Ishikawa (cell line): ENCODE results near the gene GTPBP2.

ENCODE experiments used
- CEBPB ChIP-seq: IDR thresholded peaks from 2 replicates; pipeline ENCODE4 v1.6.1; 2012
- CREB1 ChIP-seq: IDR thresholded peaks from 2 replicates; pipeline ENCODE4 v1.6.1; 2012; ENCODE audit warnings: low read depth
- EP300 ChIP-seq: IDR thresholded peaks from 2 replicates; pipeline ENCODE4 v1.6.1; 2012; ENCODE audit warnings: borderline replicate concordance
- RAD21 ChIP-seq: IDR thresholded peaks from 2 replicates; pipeline ENCODE4 v1.6.1; 2012; ENCODE audit warnings: low read depth
- TAF1 ChIP-seq: IDR thresholded peaks from 2 replicates; pipeline ENCODE4 v1.6.1; 2012; ENCODE audit warnings: low read depth, mild to moderate bottlenecking
- YY1 ChIP-seq: IDR thresholded peaks from 2 replicates; pipeline ENCODE4 v1.6.1; 2012; ENCODE audit warnings: low read depth
- TF ChIP-seq, protein P1 (sequence below): IDR thresholded peaks from 2 replicates; pipeline ENCODE4 v1.6.1; 2012; ENCODE audit warnings: low read depth, mild to moderate bottlenecking

DNA sequence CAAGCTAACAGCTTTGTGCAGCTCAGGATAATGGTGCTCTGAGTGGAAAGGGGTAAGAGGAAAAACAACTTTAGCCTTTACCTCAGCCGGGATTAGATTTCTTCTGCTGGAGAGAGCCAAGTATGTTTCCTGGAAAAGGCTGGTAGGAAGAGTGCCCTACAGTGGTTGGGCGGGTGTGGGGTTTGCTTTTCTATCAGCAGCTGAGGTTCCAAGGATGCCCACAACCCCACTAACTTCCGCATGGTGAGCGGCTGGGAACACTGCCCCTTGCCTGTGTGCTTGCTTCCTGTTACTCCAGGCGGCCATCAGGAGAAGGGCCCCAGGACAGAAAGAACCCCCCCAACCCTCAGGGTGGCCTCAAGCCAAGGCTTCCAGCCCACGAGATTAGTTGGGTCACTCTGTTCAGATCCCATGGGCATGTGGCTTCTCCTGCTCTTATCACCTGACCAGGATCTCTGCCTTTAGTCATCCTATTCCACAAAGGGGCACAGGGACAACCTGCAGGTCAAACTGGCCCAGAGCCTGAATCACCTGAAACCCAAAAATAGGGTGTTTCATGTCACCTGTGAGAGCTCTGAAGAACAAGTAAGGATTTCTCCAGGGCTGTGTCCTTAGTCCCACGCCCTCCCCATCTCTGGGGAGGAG, 48.0 kb upstream of the GTPBP2 start:
- TF ChIP-seq CREB1, result no peak
- TF ChIP-seq RAD21, result no peak
- no peak for TF ChIP-seq EP300
- no peak for TF ChIP-seq CEBPB
- no peak for TF ChIP-seq YY1
- TF ChIP-seq, protein P1, sequence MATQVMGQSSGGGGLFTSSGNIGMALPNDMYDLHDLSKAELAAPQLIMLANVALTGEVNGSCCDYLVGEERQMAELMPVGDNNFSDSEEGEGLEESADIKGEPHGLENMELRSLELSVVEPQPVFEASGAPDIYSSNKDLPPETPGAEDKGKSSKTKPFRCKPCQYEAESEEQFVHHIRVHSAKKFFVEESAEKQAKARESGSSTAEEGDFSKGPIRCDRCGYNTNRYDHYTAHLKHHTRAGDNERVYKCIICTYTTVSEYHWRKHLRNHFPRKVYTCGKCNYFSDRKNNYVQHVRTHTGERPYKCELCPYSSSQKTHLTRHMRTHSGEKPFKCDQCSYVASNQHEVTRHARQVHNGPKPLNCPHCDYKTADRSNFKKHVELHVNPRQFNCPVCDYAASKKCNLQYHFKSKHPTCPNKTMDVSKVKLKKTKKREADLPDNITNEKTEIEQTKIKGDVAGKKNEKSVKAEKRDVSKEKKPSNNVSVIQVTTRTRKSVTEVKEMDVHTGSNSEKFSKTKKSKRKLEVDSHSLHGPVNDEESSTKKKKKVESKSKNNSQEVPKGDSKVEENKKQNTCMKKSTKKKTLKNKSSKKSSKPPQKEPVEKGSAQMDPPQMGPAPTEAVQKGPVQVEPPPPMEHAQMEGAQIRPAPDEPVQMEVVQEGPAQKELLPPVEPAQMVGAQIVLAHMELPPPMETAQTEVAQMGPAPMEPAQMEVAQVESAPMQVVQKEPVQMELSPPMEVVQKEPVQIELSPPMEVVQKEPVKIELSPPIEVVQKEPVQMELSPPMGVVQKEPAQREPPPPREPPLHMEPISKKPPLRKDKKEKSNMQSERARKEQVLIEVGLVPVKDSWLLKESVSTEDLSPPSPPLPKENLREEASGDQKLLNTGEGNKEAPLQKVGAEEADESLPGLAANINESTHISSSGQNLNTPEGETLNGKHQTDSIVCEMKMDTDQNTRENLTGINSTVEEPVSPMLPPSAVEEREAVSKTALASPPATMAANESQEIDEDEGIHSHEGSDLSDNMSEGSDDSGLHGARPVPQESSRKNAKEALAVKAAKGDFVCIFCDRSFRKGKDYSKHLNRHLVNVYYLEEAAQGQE, result no peak
- TF ChIP-seq TAF1, result no peak
